ENCODE measurements around the gene MUC5AC.
"Not testable (repeated sequence)": the region's sequence is repeated elsewhere in the genome, so short reads cannot be mapped to it uniquely, and the experiment has no call there.

The MUC5AC gene, protein sequence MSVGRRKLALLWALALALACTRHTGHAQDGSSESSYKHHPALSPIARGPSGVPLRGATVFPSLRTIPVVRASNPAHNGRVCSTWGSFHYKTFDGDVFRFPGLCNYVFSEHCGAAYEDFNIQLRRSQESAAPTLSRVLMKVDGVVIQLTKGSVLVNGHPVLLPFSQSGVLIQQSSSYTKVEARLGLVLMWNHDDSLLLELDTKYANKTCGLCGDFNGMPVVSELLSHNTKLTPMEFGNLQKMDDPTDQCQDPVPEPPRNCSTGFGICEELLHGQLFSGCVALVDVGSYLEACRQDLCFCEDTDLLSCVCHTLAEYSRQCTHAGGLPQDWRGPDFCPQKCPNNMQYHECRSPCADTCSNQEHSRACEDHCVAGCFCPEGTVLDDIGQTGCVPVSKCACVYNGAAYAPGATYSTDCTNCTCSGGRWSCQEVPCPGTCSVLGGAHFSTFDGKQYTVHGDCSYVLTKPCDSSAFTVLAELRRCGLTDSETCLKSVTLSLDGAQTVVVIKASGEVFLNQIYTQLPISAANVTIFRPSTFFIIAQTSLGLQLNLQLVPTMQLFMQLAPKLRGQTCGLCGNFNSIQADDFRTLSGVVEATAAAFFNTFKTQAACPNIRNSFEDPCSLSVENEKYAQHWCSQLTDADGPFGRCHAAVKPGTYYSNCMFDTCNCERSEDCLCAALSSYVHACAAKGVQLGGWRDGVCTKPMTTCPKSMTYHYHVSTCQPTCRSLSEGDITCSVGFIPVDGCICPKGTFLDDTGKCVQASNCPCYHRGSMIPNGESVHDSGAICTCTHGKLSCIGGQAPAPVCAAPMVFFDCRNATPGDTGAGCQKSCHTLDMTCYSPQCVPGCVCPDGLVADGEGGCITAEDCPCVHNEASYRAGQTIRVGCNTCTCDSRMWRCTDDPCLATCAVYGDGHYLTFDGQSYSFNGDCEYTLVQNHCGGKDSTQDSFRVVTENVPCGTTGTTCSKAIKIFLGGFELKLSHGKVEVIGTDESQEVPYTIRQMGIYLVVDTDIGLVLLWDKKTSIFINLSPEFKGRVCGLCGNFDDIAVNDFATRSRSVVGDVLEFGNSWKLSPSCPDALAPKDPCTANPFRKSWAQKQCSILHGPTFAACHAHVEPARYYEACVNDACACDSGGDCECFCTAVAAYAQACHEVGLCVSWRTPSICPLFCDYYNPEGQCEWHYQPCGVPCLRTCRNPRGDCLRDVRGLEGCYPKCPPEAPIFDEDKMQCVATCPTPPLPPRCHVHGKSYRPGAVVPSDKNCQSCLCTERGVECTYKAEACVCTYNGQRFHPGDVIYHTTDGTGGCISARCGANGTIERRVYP (N-terminal part only)

DNA sequence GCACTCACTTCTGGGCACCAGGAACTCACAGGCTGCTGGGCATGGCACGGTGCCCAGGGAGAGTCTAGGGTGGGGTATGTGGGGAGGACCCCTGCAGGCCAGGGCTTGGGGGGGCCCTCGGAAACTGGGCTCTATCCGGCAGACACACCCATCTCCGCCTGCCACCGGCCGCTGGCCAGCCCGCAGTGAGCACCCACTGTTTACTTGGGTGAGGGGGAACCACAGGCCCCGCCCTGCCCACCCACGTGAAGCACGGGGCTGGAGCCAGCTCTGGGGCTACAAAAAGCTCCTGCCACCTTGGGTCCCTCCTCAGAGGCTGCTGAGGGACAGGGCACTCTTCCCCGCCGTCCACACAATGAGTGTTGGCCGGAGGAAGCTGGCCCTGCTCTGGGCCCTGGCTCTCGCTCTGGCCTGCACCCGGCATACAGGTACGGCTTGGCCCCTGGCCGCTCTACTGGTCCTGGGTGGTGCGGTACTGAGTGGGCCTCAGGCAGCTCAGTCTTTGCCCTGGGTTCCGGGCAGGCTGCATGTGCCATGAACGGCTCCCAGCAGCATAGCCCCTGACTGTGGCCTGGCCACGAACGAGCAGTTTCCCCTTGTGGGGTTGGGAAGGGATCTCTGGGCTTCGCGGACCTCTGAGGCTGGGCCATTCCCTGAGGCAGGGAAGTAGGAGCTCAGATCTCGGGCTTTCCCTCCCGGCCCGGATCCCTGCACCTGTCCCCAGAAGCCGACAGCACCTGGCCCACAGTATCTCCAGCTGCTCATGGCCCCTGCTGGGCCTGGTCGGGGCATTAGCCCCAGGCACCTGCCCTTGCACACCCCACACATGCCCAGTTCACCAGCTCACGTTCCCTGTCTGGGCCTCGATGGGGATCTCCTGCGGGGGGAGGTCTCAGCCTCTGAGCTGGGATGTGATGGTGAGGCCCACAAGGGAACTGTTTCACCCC, at the start of gene MUC5AC:
MUC5AC (plus strand) TSS at position 309 of the 947 bp plus-strand sequence; CDS start at position 356, 47 bp downstream.
- Histone ChIP-seq H3K27ac (no peak within 1 kb of the TSS), H3K4me3 (no peak within 1 kb of the TSS)

DNA sequence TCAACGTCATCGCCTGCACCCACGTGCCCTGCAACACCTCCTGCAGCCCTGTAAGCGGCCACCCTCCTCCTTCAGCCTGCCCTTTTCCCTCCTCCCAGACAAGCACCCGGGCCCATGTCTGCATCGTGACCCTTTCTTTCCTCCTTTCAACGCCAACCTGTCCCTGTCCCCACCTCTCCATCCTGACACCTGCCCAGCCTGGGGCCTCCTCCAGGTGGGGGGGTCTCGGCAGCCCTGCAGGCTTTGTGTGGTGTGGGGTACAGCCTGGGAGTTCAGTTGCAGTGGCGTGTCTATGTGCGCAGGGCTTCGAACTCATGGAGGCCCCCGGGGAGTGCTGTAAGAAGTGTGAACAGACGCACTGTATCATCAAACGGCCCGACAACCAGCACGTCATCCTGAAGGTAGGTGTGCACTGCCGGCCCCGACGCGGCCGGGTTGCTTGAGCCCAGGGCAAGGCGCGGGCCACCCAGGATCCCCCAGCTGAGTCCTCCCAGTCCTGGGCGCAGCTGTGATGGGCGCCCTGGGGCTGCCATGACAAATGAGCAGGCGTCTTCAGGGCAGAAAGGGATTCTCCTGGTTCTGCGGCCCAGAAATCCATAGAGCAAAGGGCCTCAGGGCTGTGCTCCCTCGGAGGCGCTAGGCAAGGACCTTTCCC, 49.4 kb upstream of the MUC5AC start:
- Histone ChIP-seq H3K4me3 (no peak overlapping the region), H3K27ac (no peak overlapping the region)

DNA sequence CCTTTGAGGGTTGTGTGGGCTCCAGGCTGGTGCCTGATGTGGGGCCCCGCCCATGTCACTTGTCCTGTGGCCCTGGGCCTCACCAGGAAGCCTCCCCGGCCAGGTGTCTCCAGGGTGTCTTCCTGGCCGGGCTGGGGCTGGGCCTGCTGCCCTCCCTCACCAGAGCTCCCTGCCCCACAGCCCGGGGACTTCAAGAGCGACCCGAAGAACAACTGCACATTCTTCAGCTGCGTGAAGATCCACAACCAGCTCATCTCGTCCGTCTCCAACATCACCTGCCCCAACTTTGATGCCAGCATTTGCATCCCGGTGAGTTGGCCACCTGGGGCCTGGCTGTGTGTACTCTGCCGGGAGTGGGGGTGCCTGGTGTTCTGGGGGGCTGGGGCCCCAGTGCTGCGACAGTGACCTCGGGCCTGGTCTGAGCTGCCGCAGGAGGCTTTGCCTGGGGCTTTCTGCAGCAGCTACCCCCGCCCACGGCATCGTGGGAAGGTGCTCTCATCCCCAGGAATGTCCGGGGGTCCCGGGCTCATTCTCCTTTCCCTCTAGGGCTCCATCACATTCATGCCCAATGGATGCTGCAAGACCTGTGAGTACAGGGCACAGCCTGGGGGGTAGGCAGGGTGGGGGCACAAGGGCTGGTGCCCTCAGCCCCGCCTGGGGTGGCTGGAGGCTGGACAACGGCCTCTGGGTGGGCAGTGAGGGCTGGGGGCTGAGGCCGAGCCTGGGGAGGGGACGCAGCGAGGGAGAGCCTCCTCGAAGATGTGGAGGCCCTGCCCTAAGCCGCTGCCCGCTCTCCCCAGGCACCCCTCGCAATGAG, 48.4 kb upstream of the MUC5AC start:
- Histone ChIP-seq H3K4me3 (no peak overlapping the region), H3K27ac (no peak overlapping the region)

GRCh38 chr11:1109918-1110705, 47.6 kb upstream of the MUC5AC start:
- H3K27ac ChIP-seq = no peak overlapping the region

DNA sequence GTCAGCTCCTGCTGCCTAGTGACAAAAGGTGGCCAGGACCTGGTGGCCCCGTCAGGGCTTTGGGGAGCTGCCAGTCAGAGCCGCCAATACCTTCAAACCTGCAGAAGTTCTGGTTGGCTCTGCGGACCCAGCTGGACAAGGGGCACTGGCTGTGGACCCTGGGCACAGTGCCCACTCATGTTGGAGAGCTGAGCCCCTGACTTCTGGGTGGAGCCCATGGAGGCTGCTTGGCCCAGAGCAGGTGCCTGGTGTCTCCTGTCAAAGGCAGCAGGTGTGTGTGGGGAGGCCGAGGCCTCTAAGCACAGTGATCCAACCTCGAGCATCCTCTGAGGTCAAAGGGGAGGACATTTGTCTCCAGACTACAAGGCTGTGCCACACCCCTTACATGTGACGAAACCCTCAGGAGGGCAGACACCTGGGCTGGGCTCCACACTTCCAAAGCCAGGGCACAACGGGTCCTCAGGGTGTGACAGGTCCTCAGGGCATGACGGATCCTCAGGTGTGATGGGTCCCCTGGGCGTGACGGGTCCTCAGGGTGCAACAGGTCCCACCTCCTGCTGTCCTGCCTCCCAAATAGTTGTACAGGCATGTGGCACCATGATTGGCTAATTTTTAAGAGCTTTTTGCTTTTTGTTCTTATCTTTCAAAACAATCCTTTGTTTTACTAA, 46.1 kb upstream of the MUC5AC start:
- Histone ChIP-seq H3K27ac (no peak overlapping the region), H3K4me3 (no peak overlapping the region)

More at GRCh38 chr11:1109918-1110705, 47.6 kb upstream of the MUC5AC start:
- H3K4me3 ChIP-seq = no peak overlapping the region

- Histone ChIP-seq H3K4me3 (no peak overlapping the region), H3K27ac (no peak overlapping the region)
Measured at GRCh38 chr11:1112351-1113191, 45.2 kb upstream of the MUC5AC start.

GRCh38 chr11:1113405-1114201, 44.1 kb upstream of the MUC5AC start:
- Histone ChIP-seq H3K4me3 (no peak overlapping the region), H3K27ac (no peak overlapping the region)

- H3K27ac ChIP-seq, H3K4me3 ChIP-seq: not testable (repeated sequence)
Measured at GRCh38 chr11:1115292-1115691, 42.5 kb upstream of the MUC5AC start.

DNA sequence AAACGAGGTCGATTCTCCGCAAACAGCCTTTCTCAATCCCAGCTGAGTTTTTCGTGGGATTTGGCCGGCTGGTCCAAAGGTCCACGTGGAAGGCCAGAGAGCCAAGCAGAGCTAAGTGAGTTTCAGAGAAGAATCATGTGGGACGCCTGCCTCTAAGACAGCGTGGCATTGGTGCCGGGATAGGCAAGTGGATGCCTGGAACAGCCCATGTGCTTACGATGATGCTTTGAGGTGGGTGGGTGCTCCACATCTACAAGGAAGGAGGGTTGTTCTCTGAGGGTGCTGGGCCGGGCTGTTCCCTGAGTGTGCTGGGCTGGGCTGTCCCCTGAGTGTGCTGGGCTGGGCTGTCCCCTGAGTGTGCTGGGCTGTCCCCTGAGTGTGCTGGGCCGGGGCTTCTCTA, 41.6 kb upstream of the MUC5AC start:
- no peak overlapping the region for H3K4me3 ChIP-seq
- H3K27ac ChIP-seq = no peak overlapping the region

DNA sequence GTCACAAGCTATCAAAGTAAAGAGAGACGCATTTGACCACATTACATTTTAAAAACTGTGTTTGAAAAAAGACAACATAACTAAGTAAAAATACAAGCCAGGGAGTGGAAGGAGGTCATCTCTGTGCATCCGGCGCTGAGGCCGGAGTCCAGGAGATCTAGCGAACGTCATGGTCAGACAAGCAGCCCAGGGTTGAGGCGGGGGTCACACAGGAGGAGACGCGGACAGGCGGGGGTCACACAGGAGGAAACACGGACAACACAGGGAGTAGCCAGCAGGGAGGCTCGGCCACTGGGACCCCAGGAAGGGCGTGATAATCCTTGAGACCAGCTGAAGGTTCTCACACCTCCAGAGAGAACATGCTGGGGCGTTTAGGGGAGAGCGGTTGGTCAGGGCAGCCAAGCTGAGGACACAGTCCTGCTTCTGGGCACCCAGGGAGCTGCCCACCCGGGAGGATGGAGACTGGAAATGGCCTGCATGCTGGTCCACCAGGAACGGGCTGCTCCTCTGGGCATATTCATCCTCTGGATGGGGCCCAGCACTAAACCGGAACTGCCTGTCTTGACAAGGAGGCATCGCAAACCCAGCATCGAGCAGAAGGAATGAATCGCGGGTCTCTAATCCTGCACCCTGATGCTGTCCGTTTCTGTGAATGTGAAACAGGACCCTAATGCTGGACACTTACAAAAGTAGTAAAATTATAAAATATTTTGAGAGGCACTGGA, 40.9 kb upstream of the MUC5AC start:
- Histone ChIP-seq H3K27ac (no peak overlapping the region), H3K4me3 (no peak overlapping the region)

DNA sequence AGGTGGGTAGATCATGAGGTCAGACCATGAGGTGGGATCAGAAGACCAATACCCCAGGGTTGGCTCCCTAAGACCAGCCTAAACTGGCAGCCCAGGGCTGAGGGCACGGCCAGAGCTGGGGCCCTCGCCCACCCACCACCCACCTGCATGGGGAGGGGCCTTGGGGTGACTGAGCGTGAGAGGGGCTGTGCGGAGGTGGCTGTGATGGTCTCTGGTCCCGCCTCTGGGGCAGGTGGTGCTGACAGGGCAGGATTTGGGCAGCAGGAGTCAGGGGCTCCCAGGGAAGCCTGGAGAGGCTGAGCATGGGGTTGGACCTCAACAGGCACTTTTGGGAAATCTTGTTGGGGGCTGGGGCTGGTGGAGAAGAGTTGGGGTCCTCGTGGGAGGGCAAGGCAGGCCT, 39.8 kb upstream of the MUC5AC start:
- Histone ChIP-seq H3K4me3 (no peak overlapping the region), H3K27ac (no peak overlapping the region)

GRCh38 chr11:1118755-1119603, 38.8 kb upstream of the MUC5AC start:
- Histone ChIP-seq H3K4me3 (no peak overlapping the region), H3K27ac (no peak overlapping the region)

- H3K27ac ChIP-seq = no peak overlapping the region
Measured at GRCh38 chr11:1119604-1120146, 38.1 kb upstream of the MUC5AC start.

More at GRCh38 chr11:1119604-1120146, 38.1 kb upstream of the MUC5AC start:
- no peak overlapping the region for H3K4me3 ChIP-seq
